COR-L47 (cell line): ENCODE data around the gene SH3RF3.
"Not testable (repeated sequence)": the region's sequence is repeated elsewhere in the genome, so short reads cannot be mapped to it uniquely, and the experiment has no call there.

Experiments
- DNase-seq: peaks from one replicate; lab custom pipeline; 2025; lab: John Stamatoyannopoulos, UW

The SH3RF3 gene

GRCh38 chr2:109158237-109158636 lies 29.2 kb downstream of the SH3RF3 start:
- no peak for DNase-seq

DNA sequence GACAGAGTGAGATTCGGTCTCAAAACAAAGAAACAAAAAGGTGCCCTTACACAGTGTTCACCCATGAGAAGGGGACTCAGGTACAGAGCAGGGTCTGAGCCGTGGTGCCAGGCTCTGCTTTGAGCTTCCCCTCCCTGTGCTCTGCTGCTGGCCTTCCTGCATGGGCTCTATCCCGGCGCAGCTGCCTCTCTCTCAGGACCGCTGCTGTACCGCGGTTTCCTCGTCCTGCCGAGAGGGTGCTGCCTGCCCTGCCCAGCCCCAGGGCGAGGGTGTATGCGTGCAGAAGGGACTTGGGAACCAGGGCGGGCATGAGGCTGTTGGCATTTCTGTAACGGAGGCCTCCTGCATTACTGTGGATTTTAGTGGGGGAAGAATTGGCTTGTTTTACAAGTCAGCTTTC lies 30.1 kb downstream of the SH3RF3 start:
- DNase-seq, result no peak

- DNase-seq, result no peak
Measured at GRCh38 chr2:109160714-109161440, 31.9 kb downstream of the SH3RF3 start.

DNA sequence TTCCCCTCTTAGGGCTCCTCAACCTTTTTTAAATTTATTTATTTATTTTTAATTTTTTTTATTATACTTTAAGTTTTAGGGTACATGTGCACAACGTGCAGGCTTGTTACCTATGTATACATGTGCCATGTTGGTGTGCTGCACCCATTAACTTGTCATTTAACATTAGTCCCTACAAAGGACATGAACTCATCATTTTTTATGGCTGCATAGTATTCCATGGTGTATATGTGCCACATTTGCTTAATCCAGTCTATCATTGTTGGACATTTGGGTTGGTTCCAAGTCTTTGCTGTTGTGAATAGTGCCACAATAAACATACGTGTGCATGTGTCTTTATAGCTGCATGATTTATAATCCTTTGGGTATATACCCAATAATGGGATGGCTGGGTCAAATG lies 33.4 kb downstream of the SH3RF3 start:
- not testable (repeated sequence) for DNase-seq

DNA sequence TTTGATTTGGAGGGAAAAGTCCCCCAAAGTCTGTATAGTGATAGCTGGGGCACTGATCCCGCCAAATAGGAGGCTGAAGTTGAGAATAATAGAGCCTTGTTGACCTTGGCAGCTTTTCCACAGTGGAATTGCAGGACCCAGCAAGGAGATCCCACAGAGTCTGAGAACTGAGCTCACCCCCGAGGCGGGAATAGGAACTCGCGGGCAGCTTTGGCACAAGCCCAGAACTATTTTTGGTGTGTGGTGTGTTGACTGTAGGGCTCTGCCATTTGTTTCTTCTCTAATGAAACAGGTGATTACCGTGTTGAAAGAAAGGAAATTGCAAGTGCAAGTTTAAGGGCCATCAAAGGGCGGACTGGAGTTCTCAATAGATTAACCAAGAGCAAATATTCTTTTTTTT lies 34.0 kb downstream of the SH3RF3 start:
- DNase-seq, result peak; percentile 89

DNA sequence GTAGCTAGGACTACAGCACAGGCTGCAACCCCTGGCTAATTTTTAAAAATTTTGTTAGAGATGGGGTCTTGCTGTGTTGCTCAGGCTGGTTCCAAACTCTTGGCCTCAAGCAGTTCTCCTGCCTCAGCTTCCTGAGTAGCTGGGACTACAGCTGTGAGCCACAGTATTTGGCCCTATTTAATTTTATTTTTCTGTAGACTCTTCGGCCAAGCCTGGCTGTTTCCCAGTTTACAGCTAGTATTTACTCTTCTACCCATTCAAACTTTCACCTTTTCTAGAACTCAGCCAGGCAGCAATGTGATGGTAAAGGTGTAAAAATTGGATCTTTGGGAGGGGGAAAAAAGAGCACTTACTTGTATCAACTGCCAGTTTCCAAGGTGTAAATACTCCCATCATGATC lies 35.3 kb downstream of the SH3RF3 start:
- DNase-seq, result no peak

GRCh38 chr2:109164739-109165221 lies 35.8 kb downstream of the SH3RF3 start:
- DNase-seq, result no peak

GRCh38 chr2:109166811-109167210 lies 37.8 kb downstream of the SH3RF3 start:
- no peak for DNase-seq

- DNase-seq, result no peak
Measured at GRCh38 chr2:109168086-109168485, 39.1 kb downstream of the SH3RF3 start.

DNA sequence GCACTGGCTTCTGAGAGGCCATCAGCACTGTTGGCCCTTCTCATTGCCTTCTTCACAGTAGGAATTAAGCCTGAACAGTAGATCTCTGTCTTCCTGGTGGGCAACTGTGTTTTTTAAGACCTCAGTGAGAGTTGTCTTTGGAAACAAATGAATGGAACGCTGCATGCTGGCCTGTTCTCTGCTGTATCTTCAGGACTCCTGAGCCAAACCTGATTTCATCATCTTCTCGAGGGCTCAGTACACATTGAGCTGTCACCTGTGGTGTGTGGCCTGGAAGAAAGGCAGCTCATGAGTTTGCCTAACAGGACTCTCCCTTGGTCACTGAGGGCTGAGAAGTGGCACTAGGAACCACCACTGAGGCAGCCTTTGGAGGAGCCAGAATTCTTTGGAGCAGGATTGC lies 39.7 kb downstream of the SH3RF3 start:
- DNase-seq, result no peak

- DNase-seq, result no peak
Measured at GRCh38 chr2:109170645-109171044, 41.6 kb downstream of the SH3RF3 start.

DNA sequence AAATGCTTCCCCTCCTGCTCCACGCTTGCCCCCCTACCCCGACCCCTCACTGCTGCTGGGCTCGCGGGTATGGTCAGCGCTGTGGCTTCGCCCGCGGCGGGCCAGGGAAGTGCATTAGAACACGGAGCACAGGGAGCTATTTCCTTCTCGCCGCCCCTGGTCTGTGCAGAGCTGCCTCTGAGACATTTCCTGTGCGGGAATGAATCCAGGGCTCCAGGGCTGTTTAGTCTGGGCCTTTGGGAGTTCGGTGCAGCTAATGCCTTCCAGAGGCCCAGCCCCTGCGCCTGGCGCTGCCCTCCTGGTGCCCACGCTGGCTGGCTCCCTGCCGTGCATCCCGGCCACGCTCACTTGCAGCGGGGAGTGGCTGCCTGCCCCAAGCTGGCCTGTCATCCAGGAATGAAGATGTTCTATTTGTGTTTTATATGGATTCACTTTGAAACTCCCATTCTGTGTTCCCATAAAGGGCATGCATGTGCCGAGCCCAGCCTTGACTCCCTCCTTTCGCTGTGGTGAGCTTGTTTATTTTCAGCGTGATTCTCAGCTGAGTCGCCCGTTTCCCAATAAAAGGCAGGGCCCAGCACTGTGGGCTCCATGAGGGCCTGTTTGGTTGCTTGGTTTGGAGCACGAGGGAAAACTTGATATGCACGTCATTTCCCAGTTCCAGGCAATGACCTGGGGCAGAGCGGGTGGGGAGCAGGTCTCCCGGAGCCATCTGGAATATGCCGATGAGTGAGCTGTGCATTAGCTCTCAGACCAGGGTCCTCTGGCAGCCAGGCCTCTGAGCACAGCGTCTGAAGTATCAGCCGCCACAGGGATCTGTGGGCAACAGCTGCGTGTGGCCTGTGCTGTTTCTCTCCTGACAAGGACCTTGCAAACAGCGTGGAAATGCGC lies 42.7 kb downstream of the SH3RF3 start:
- DNase-seq, result no peak

- no peak for DNase-seq
Measured at GRCh38 chr2:109172556-109173105, 43.6 kb downstream of the SH3RF3 start.

GRCh38 chr2:109173311-109174171 lies 44.5 kb downstream of the SH3RF3 start:
- peak; percentile 57 for DNase-seq

DNA sequence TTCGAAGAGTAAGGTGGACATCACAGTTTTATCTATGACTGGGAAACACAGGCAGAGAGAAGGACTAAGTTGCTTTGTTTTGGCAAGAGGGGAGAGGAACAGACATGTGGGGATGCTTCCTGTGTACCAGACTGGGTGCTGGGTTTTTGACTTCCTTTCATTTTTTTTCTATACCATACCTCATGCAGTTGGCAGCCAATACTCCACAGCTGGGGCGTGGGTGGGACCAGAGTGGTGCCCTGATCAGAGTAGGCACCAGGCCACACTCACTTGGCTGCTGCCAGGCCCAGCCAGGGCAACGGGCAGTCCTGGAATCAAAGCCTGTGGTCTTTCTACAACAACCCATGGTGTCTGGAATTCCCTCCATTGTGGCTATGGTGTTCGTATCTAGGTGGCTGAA lies 45.2 kb downstream of the SH3RF3 start:
- no peak for DNase-seq

DNA sequence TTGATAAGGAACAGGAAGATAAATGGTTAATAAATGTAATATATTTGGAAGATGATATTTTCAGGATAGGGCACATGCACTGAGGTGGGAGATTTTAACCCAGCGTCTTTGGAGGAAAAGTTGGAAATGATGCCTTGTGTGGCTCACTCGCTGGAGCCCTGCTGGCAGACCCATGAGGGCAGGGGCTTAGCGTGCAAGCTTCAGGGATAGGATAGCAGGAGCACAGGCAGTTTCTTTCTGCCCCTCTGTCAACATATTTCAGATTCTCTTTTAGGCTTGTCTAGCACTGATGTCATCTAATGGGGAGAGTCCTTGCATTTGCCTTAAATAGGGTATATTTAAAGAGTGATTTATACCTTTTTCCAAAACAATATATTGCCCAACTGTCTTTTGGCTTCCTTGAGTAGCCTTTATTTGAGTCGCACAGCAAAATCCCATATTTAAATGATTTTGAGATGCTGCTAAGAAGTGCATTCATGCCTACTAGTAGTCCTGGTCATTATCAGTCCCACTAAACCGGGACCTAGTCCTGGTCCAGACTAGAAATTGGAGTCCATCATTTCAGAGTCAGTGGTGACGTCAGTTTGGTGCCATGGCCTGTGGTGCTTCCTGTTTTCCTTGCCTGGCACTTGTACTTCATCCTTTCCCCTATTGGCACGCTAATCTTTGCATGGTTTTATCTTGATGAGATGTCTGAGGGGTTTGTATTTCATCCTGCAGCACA lies 45.8 kb downstream of the SH3RF3 start:
- DNase-seq, result no peak

DNA sequence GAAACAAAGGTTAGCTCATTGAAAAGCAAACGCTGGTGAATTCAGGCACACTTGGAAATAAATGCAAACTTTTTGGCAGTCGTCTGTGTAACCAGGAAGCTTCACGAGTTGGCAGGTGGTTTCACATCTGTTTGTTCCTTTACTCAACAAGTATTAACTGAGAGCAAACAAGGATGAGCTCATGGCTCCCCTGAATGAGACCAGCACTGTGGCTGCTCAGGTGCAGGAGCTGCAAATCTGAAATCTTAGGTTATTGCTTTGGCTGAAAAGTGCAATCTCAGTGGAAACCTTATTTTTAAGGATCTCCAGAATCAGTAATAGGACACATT lies 46.3 kb downstream of the SH3RF3 start:
- no peak for DNase-seq

GRCh38 chr2:109176928-109177327 lies 47.9 kb downstream of the SH3RF3 start:
- DNase-seq, result no peak

DNA sequence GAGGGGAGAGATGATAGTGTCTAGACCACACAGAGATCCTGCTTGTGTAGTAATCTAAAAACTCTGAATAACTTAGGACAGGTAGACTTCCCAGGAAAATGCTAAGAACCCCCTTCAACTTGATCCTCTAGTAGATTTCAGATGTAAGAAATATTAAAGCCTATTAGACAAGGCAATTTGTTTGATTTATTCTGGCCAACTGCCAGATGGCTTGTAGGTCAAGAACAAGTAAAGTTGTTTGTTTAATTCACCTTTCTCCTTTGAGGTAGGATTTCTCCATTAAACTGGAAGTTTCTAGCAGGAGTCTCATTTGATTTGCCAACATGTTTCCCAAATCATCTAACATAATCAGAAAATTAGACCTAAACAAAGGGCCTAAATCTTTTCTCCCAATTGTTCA lies 48.6 kb downstream of the SH3RF3 start:
- DNase-seq, result no peak

DNA sequence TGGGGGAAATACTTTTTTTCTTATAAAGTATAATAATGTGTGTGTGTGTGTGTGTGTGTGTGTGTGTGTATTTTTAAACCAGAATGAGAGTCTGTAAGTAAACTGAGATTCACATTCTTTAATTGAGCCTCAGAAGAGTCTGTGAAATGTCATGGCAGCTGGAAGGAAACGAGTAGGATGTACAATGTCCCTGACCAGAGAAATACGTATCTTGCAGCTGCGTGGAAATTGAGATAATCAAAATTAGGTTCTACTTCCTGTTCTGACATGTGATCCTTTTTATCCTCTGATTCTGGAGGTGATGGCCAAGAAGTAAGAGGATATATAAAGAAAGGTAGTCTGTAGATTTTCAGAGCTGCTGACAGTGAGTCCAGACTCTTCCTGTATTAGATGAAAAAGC lies 50.0 kb downstream of the SH3RF3 start:
- no peak for DNase-seq

- DNase-seq, result no peak
Measured at GRCh38 chr2:109180786-109181185, 51.8 kb downstream of the SH3RF3 start.
